GM12878 (cell line): ENCODE results near the gene LAMB1. TPM values are rescaled to one million over a fixed set of nuclear protein-coding genes. Genes with fewer than 3 reads are reported as not detected.

ENCODE experiments used
- IRF3 ChIP-seq: fragments of 450-650 bp; IDR thresholded peaks from 2 replicates; pipeline ENCODE4 v1.6.1; 2014; ENCODE audit warnings: mild to moderate bottlenecking
- SKIL ChIP-seq: fragments of 450-650 bp; IDR thresholded peaks from 2 replicates; pipeline ENCODE4 v1.6.1; 2017; ENCODE audit warnings: mild to moderate bottlenecking, low read depth, inconsistent platforms; ENCODE audit not compliant: poor library complexity, severe bottlenecking
- STAT1 ChIP-seq: fragments of 450-650 bp; conservative IDR thresholded peaks from 2 replicates; pipeline ENCODE4 v1.6.1; 2014; ENCODE audit warnings: antibody characterized with exemption, mild to moderate bottlenecking
- ZBTB11 ChIP-seq: fragments of 450-650 bp; formaldehyde crosslinking; IDR thresholded peaks from 2 replicates; pipeline ENCODE4 v1.5.0; 2022; ENCODE audit warnings: mild to moderate bottlenecking, missing genetic modification characterization
- polyA plus RNA-seq, 11 experiments: library from polyadenylated mRNA; depleted of rRNA in 4 of 11; unstranded in 6 of 11; stranded (reverse) in 5 of 11; fragments of >200 nt; fragmentation: Nextera tagmentation in 4 of 11; fragmentation: Illumina TruSeq in 1 of 11; extraction: Ambion mirVana in 4 of 11; extraction: Trizol in 1 of 11; gene quantifications; 1 replicate in 1 of 11; 2 replicates in 10 of 11; pipeline versions ENCODE4 v1.2.1 to v1.2.3, GENCODE V29; 2011 to 2016; ENCODE audit warnings: inconsistent platforms in 2 of 11, missing spikeins in 2 of 11, low read depth in 1 of 11
- total RNA-seq, 4 experiments: library from RNA; depleted of rRNA in 3 of 4; stranded (reverse); fragments of >200 nt in 3 of 4; fragmentation: Illumina TruSeq in 1 of 4; extraction: Trizol in 1 of 4; gene quantifications; 2 replicates each; pipeline versions ENCODE4 v1.2.1 to v1.2.3, GENCODE V29; 2013 to 2021

The LAMB1 gene
- total and polyA plus RNA-seq, 10 of the 15 experiments (the other 5 are each of a cell fraction or from before 2014, with no cell fraction given): 0.05 to 2.2 (median 1.2) TPM; not detected in 4

- TF ChIP-seq IRF3 (no peak), STAT1 (no peak), SKIL (no peak), ZBTB11 (CRISPR knock-in tag) (no peak)
Measured at GRCh38 chr7:107995184-107996071, 7.5 kb downstream of the LAMB1 start (continued).
